GM23338 (cell line): ENCODE data around the gene ANXA8L1. TPM values are rescaled to one million over a fixed set of nuclear protein-coding genes. Genes with fewer than 3 reads are reported as not detected.

Source experiments
- polyA plus RNA-seq: library from polyadenylated mRNA; unstranded; fragments of >200 nt; fragmentation: Nextera tagmentation; extraction: Ambion mirVana; gene quantifications from 2 replicates; pipeline ENCODE4 v1.2.1, GENCODE V29; 2016
- total RNA-seq: library from RNA; depleted of rRNA; stranded (reverse); fragments of >200 nt; shearing (Covaris generic); gene quantifications from 2 replicates; pipeline ENCODE4 v1.2.3, GENCODE V29; 2014; rRNA removed

ANXA8L1 gene
- total and polyA plus RNA-seq, 2 experiments from 2014 or later, result not detected

Other genes starting within 250 kb of the ANXA8L1 start
- gene ANTXRL, start 88.8 kb upstream of the ANXA8L1 start, total RNA-seq, result not detected in 2 replicates
- not detected in 2 replicates for gene ANTXRL, start 88.8 kb upstream of the ANXA8L1 start, polyA plus RNA-seq
- gene NPY4R, start 90.2 kb downstream of the ANXA8L1 start, total RNA-seq, result not detected in 2 replicates
- gene NPY4R, start 90.2 kb downstream of the ANXA8L1 start, polyA plus RNA-seq, result not detected in 2 replicates
- gene GPRIN2, start 180.9 kb downstream of the ANXA8L1 start, total RNA-seq, result 24.4 and 28.5 TPM in 2 replicates
- gene GPRIN2, start 180.9 kb downstream of the ANXA8L1 start, polyA plus RNA-seq, result 2.9 and 3.0 TPM in 2 replicates
- 0.39 TPM in 1 of 2 replicates, not detected in the other for gene SYT15, start 203.4 kb downstream of the ANXA8L1 start, total RNA-seq
- gene SYT15, start 203.4 kb downstream of the ANXA8L1 start, polyA plus RNA-seq, result 0.83 and 1.5 TPM in 2 replicates